HG02678 (cell line): Measurements from ENCODE around the gene TPCN1.

ENCODE experiments used
- ATAC-seq: cut with Tn5 transposase; IDR thresholded peaks from one replicate; pipeline ENCODE4 v1.9.1; 2021; ENCODE audit warnings: mild to moderate bottlenecking, moderate library complexity; ENCODE audit not compliant: unreplicated experiment

The TPCN1 gene

GRCh38 chr12:113278633-113279032 lies 57.4 kb downstream of the TPCN1 start:
- ATAC-seq: no peak

GRCh38 chr12:113284751-113285150 lies 63.5 kb downstream of the TPCN1 start:
- no peak for ATAC-seq

- ATAC-seq: no peak
Measured at GRCh38 chr12:113285679-113286610, 64.7 kb downstream of the TPCN1 start.

GRCh38 chr12:113286712-113287111 lies 65.4 kb downstream of the TPCN1 start:
- no peak for ATAC-seq

- no peak for ATAC-seq
Measured at GRCh38 chr12:113287146-113287898, 66.1 kb downstream of the TPCN1 start.

- ATAC-seq: no peak
Measured at GRCh38 chr12:113287899-113288282, 66.6 kb downstream of the TPCN1 start.

- no peak for ATAC-seq
Measured at GRCh38 chr12:113289361-113289760, 68.1 kb downstream of the TPCN1 start.

- no peak for ATAC-seq
Measured at GRCh38 chr12:113290506-113290905, 69.2 kb downstream of the TPCN1 start.

GRCh38 chr12:113291586-113291985 lies 70.3 kb downstream of the TPCN1 start:
- ATAC-seq: no peak

- no peak for ATAC-seq
Measured at GRCh38 chr12:113292091-113292490, 70.8 kb downstream of the TPCN1 start.

- no peak for ATAC-seq
Measured at GRCh38 chr12:113292547-113292946, 71.3 kb downstream of the TPCN1 start.

- no peak for ATAC-seq
Measured at GRCh38 chr12:113293100-113293499, 71.8 kb downstream of the TPCN1 start.

GRCh38 chr12:113295886-113296556 lies 74.8 kb downstream of the TPCN1 start:
- no peak for ATAC-seq

GRCh38 chr12:113296557-113297213 lies 75.4 kb downstream of the TPCN1 start:
- no peak for ATAC-seq

- ATAC-seq: no peak
Measured at GRCh38 chr12:113297214-113297587, 75.9 kb downstream of the TPCN1 start.

- ATAC-seq: no peak
Measured at GRCh38 chr12:113297621-113298471, 76.6 kb downstream of the TPCN1 start.

GRCh38 chr12:113298472-113298817 lies 77.2 kb downstream of the TPCN1 start:
- ATAC-seq: no peak

GRCh38 chr12:113298861-113299545 lies 77.7 kb downstream of the TPCN1 start:
- ATAC-seq: no peak

- ATAC-seq: no peak
Measured at GRCh38 chr12:113299619-113300237, 78.5 kb downstream of the TPCN1 start.
